ENCODE data around the gene FOXL1. TPM values are rescaled to one million over a fixed set of nuclear protein-coding genes. Genes with fewer than 3 reads are reported as not detected.

FOXL1 gene
- total RNA-seq, 6 experiments from 2014 or later = 0.15 to 0.74 (median 0.46) TPM; not detected in 2

DNA sequence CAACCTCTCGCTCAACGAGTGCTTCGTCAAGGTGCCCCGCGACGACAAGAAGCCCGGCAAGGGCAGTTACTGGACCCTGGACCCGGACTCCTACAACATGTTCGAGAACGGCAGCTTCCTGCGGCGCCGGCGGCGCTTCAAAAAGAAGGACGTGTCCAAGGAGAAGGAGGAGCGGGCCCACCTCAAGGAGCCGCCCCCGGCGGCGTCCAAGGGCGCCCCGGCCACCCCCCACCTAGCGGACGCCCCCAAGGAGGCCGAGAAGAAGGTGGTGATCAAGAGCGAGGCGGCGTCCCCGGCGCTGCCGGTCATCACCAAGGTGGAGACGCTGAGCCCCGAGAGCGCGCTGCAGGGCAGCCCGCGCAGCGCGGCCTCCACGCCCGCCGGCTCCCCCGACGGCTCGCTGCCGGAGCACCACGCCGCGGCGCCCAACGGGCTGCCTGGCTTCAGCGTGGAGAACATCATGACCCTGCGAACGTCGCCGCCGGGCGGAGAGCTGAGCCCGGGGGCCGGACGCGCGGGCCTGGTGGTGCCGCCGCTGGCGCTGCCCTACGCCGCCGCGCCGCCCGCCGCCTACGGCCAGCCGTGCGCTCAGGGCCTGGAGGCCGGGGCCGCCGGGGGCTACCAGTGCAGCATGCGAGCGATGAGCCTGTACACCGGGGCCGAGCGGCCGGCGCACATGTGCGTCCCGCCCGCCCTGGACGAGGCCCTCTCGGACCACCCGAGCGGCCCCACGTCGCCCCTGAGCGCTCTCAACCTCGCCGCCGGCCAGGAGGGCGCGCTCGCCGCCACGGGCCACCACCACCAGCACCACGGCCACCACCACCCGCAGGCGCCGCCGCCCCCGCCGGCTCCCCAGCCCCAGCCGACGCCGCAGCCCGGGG lies 10.4 kb upstream of the FOXL1 start:
- Histone ChIP-seq H3K9me3 (no peaks in the 10 kb centered on the region), H3K36me3 (no peaks in the 10 kb centered on the region), H3K27me3 (peaks cover 0 to 29% of the 10 kb centered on the region in 2 donors), H3K4me1 (peaks cover 0 to 10% (median 0%) of the 10 kb centered on the region in 4 donors), H3K27ac (no peak overlapping the region), H3K4me3 (no peak overlapping the region)
- intact Hi-C loops (cut with DNase I) = loop anchor here in 1 of 2 donors (5.0 kb wide), 1 partner anchor 704 kb away; no protein-coding TSS in a partner anchor
- 10% methylated on average over 12 of the region's 116 CpGs for WGBS (ENCODE audit: insufficient coverage, low coverage, low lambda C conversion rate, missing lambda C conversion rate)
- ATAC-seq = no peak
- no peak for DNase-seq
- no peak for TF ChIP-seq POLR2A (IDR thresholded peaks at IDR 0.05)
- TF ChIP-seq, protein P1, sequence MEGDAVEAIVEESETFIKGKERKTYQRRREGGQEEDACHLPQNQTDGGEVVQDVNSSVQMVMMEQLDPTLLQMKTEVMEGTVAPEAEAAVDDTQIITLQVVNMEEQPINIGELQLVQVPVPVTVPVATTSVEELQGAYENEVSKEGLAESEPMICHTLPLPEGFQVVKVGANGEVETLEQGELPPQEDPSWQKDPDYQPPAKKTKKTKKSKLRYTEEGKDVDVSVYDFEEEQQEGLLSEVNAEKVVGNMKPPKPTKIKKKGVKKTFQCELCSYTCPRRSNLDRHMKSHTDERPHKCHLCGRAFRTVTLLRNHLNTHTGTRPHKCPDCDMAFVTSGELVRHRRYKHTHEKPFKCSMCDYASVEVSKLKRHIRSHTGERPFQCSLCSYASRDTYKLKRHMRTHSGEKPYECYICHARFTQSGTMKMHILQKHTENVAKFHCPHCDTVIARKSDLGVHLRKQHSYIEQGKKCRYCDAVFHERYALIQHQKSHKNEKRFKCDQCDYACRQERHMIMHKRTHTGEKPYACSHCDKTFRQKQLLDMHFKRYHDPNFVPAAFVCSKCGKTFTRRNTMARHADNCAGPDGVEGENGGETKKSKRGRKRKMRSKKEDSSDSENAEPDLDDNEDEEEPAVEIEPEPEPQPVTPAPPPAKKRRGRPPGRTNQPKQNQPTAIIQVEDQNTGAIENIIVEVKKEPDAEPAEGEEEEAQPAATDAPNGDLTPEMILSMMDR (IDR thresholded peaks at IDR 0.05) = no peak

DNA sequence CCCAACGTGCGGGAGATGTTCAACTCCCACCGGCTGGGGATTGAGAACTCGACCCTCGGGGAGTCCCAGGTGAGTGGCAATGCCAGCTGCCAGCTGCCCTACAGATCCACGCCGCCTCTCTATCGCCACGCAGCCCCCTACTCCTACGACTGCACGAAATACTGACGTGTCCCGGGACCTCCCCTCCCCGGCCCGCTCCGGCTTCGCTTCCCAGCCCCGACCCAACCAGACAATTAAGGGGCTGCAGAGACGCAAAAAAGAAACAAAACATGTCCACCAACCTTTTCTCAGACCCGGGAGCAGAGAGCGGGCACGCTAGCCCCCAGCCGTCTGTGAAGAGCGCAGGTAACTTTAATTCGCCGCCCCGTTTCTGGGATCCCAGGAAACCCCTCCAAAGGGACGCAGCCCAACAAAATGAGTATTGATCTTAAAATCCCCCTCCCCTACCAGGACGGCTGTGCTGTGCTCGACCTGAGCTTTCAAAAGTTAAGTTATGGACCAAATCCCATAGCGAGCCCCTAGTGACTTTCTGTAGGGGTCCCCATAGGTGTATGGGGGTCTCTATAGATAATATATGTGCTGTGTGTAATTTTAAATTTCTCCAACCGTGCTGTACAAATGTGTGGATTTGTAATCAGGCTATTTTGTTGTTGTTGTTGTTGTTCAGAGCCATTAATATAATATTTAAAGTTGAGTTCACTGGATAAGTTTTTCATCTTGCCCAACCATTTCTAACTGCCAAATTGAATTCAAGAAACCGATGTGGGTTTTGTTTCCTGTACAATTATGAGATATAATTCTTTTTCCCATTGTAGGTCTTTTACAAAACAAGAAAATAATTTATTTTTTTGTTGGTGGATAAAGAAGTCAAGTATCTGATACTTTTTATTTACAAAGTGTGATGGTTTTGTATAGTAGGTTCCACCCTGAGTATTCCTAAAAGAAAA lies 9.4 kb upstream of the FOXL1 start:
- 13% methylated on average over 27 of the region's 33 CpGs for WGBS (ENCODE audit: insufficient coverage, low coverage, low lambda C conversion rate, missing lambda C conversion rate)
- peaks cover 0 to 28% of the 10 kb centered on the region in 2 donors for H3K27me3 ChIP-seq
- peaks cover 0 to 10% (median 0%) of the 10 kb centered on the region in 4 donors for H3K4me1 ChIP-seq
- H3K9me3 ChIP-seq = no peaks in the 10 kb centered on the region
- DNase-seq = no peak
- H3K36me3 ChIP-seq = no peaks in the 10 kb centered on the region
- H3K27ac ChIP-seq = no peak overlapping the region
- no peak overlapping the region for H3K4me3 ChIP-seq
- no peak for TF ChIP-seq POLR2A (IDR thresholded peaks at IDR 0.05)
- TF ChIP-seq, protein P1 (IDR thresholded peaks at IDR 0.05) = no peak
- no peak for ATAC-seq
- intact Hi-C loops (cut with DNase I) = loop anchor here in 1 of 2 donors (5.0 kb wide), 1 partner anchor 703 kb away; no protein-coding TSS in a partner anchor

GRCh38 chr16:86569701-86570447 lies 8.5 kb upstream of the FOXL1 start:
- DNase-seq = no peak
- H3K4me3 ChIP-seq = no peak overlapping the region
- intact Hi-C loops (cut with DNase I) = loop anchor here in 1 of 2 donors (5.0 to 10.0 kb wide), 2 partner anchors 495 to 702 kb away; no protein-coding TSS in a partner anchor
- ATAC-seq = no peak
- WGBS (ENCODE audit: insufficient coverage, low coverage, low lambda C conversion rate, missing lambda C conversion rate) = 19% methylated on average over 13 of the region's 13 CpGs
- TF ChIP-seq POLR2A (IDR thresholded peaks at IDR 0.05) = no peak
- TF ChIP-seq, protein P1 (IDR thresholded peaks at IDR 0.05) = no peak
- H3K27ac ChIP-seq = no peak overlapping the region
- H3K9me3 ChIP-seq = no peaks in the 10 kb centered on the region
- H3K36me3 ChIP-seq = no peaks in the 10 kb centered on the region
- H3K27me3 ChIP-seq = peaks cover 0 to 19% of the 10 kb centered on the region in 2 donors
- H3K4me1 ChIP-seq = peaks cover 0 to 6% (median 0%) of the 10 kb centered on the region in 4 donors
